AG04450 (cell line): ENCODE results near the gene GBP3. TPM values are rescaled to one million over a fixed set of nuclear protein-coding genes. Genes with fewer than 3 reads are reported as not detected.

Experiments used
- CTCF ChIA-PET: fragments of 300-600, 350-600 bp; formaldehyde crosslinking; extraction: SDS; loops from one replicate; lab custom pipeline; 2022; ENCODE audit warnings: antibody characterized with exemption, inconsistent platforms; lab: Charles Lee
- POLR2A ChIA-PET: fragments of 350-600 bp; formaldehyde crosslinking; extraction: SDS; loops from one replicate; lab custom pipeline; 2021; ENCODE audit warnings: antibody characterized with exemption, inconsistent platforms; lab: Yijun Ruan, JAX
- DNase-seq: peaks from one replicate; pipeline ENCODE4 v3.0.0-alpha.2; 2011; ENCODE audit warnings: low read depth, low spot score
- H3K27ac ChIP-seq: one replicate; pipeline ENCODE4 v1.5.1; 2012; ENCODE audit warnings: low read depth, low read length, control low read depth
- H3K27me3 ChIP-seq: one replicate; pipeline ENCODE4 v1.6.0; 2012; ENCODE audit warnings: low read length; ENCODE audit not compliant: control insufficient read depth, insufficient read depth
- H3K4me3 ChIP-seq: 2 replicates; pipeline ENCODE4 v1.5.1; 2011; ENCODE audit warnings: mild to moderate bottlenecking, low read depth, low read length, control low read depth
- H3K9me3 ChIP-seq: 2 replicates; pipeline ENCODE4 v1.5.1; 2012; ENCODE audit warnings: low read length; ENCODE audit not compliant: control insufficient read depth, insufficient read depth
- CTCF ChIP-seq: IDR thresholded peaks from 2 replicates; pipeline ENCODE4 v1.5.1; 2011; ENCODE audit warnings: low read depth, low read length, control low read depth, inconsistent platforms
- polyA plus RNA-seq: library from polyadenylated mRNA; depleted of rRNA; stranded (reverse); fragments of >200 nt; gene quantifications from 2 replicates; pipeline ENCODE4 v1.2.3, GENCODE V29; 2011; rRNA removed
- small RNA-seq: library from RNA; depleted of rRNA; stranded (forward); fragments of <200 nt; gene quantifications from one replicate; pipeline ENCODE3, GENCODE V24; 2012; ENCODE audit warnings: low read depth; ENCODE audit not compliant: insufficient read length

Gene GBP3
- polyA plus RNA-seq, 1 experiment: 94.1 TPM

GRCh38 chr1:88961081-88961480 lies 61.6 kb downstream of the GBP3 start:
- no peak overlapping the region for H3K27ac ChIP-seq
- ChIA-PET CTCF (no interaction called here), POLR2A (no interaction called here)
- DNase-seq: no peak
- no peaks in the 10 kb centered on the region for H3K27me3 ChIP-seq
- H3K4me3 ChIP-seq: no peak overlapping the region
- TF ChIP-seq CTCF: no peak
- no peaks in the 10 kb centered on the region for H3K9me3 ChIP-seq

Small RNA genes lying within 50 kb of the gene (small RNA-seq; reads per million reads assigned to genes)
- not detected for gene RF00019

Other genes with a start within 250 kb of the GBP3 start
- gene GTF2B, start 131.3 kb downstream of the GBP3 start, polyA plus RNA-seq: 37.1 and 51.7 TPM in 2 replicates
- 40.9 and 54.9 TPM in 2 replicates for gene KYAT3, start 30.2 kb downstream of the GBP3 start, polyA plus RNA-seq
- 7.1 and 8.8 TPM in 2 replicates for gene RBMXL1, start 30.2 kb downstream of the GBP3 start, polyA plus RNA-seq
- gene GBP1, start 42.3 kb upstream of the GBP3 start, polyA plus RNA-seq: 86.2 and 103 TPM in 2 replicates
- gene GBP2, start 103.2 kb upstream of the GBP3 start, polyA plus RNA-seq: 56.8 and 67.9 TPM in 2 replicates
- gene GBP7, start 153.1 kb upstream of the GBP3 start, polyA plus RNA-seq: not detected in 2 replicates
- not detected in 2 replicates for gene GBP4, start 176.1 kb upstream of the GBP3 start, polyA plus RNA-seq
- not detected in 2 replicates for gene GBP5, start 250.0 kb upstream of the GBP3 start, polyA plus RNA-seq